Inflammatory macrophage treated with lipopolysaccharide for 1 hour (primary cell): ENCODE data around the gene SSBP4.

Experiments used
- DNase-seq, 2 donors: peaks; one replicate each; pipeline ENCODE4 v3.0.0-alpha.2; 2020 to 2022

Gene SSBP4

GRCh38 chr19:18434411-18435175 lies 15.4 kb downstream of the SSBP4 start:
- no peak for DNase-seq

DNA sequence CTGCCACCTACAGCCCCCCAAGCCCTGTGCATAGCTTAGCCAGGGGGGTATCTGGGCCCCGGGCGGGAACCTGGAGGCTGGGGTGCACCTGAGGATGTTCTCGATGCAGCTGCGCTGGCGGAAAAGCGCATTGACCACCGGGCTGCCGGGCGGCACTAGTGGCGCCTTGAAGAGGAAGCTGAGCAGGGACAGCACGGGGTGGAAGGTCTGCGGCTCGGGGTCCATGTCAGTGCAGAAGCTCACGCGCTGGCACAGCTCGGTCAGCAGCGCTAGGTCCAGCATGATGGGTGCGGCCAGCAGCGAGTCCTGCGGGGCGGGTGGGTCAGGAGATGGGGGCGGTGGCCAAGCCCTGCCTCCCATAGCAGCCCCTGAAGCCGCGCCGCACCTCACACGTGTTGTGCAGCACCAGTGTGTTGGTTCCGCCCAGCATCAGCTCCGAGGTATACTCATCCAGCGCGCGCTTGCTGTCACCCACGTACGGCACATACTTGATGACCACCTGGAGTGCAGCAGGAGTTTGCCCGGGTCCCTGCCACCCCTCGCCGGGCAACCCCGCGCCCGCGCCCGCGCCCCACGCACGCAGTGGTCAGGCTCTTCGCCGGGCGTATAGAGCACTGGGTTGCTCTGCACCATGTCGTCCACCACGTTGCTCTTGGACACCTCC lies 16.1 kb downstream of the SSBP4 start:
- DNase-seq, result no peak

DNA sequence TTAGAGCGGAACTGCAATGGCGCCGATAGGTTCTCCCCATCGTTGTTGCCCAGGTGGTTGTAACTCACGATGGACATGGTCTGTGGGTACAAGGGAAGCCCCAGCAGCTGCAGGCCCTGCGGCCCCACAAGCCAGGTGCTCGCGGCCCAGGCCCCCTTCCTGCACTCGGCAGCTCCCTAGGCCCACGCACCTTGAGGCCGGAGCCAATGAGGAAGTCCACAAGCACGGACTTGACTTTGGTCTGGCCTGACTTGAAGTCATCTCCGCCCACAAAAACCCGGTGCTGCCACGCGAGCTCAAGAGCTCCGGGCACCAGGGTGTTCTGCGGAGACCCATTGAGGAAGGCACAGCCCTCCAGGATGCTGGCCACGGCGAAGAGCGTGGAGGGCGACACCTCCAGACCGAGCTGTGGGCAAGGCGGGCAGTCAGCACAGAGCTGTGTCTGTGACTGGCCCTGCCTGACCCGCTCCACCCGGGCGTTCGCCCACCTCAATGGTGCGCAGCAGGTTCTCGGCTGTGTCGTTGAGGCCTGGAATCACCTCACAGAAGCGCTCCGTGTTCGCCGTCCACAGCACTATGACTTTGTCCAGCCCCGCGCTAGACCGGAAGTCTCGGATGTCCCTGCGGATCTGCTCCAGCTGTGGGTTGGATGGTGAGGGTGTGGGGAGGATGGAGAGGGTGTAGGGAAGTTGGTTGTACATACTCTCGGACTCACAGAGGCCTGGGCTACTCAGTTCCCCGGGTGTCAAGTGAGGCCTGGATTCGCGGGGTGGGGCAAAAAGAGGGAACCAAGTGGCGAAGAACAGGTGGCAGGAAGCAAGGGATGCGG lies 16.9 kb downstream of the SSBP4 start:
- peak; percentile 62 to 80 for DNase-seq

DNA sequence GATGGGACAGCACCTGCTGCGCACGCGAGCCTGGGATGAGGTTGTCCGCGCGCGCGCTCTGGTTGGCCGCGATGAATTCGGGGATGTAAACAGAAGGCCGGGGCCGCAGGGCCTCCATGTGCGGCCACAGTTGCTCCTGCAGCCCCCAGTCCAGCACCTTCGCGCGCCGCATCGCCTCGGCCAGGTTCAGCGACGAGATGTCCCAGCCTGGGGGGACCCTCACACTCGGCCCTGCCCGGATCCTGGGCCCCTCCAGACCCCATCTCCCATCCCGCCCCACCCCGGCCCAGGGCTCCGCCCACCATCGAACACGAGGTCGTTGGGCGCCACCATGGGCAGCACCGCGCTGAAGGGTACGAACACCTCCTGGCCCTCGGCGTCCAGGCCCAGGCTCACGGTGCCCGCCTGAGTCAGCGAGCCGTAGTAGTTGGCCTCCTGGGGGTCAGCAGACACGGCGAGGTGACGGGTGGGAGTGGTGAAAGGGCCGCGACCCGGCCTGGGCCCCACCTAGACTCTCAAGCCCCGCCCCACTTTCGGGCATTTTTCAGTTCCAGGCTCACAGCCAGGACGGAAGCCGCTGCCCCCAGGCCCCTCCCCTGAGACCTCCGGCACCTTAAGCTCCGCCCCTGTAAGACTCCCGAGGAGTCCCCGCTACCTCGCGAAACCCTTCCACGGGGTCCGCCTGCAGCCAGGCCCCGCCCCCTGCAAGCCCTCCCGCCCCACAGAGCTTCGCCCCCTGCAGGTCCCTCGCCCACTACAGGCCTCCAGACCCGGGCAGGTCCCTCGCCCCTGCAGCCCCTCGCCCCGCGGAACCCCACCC lies 17.7 kb downstream of the SSBP4 start:
- peak in 1 of 2 donors; percentile 29 for DNase-seq

GRCh38 chr19:18437491-18438330 lies 18.5 kb downstream of the SSBP4 start, which contains the start of gene ISYNA1:
TSS of gene ISYNA1 (minus strand) at chr19:18438133. CDS start at chr19:18437979, 154 bp downstream.
- no peak for DNase-seq

DNA sequence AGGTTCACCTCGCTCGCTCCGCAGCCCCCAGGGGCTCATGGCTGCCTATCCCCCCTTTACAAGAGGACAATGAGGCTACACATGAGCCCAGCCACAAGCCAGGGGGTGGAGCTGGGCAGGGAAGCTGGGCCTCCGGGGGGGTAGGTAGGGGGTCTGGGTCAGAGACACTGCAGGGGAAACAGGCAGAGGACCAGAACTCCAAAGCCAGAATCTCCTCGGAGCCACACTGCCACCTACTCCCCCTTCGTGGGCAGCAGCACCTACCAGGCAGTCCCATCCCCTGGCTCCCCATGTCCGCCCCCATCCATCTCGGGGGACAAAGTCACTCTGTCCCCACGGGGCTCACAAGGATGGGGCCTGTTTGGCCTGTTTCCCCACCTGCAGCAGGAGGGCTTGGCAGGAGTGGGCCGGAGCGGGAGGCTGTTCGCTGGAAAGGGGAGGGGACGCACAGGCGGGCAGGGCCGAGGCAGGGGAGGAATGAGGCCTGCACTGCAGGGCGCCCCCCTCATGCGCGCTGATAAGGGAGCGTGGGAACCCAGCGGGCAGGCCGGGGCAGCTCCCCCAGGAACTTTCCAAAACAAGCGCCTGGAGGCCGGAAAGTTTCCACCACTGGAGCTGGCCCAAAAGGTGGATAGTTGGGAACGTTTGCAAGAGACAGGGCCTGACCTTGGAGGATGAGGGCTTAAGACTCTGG lies 19.3 kb downstream of the SSBP4 start:
- no peak for DNase-seq

DNA sequence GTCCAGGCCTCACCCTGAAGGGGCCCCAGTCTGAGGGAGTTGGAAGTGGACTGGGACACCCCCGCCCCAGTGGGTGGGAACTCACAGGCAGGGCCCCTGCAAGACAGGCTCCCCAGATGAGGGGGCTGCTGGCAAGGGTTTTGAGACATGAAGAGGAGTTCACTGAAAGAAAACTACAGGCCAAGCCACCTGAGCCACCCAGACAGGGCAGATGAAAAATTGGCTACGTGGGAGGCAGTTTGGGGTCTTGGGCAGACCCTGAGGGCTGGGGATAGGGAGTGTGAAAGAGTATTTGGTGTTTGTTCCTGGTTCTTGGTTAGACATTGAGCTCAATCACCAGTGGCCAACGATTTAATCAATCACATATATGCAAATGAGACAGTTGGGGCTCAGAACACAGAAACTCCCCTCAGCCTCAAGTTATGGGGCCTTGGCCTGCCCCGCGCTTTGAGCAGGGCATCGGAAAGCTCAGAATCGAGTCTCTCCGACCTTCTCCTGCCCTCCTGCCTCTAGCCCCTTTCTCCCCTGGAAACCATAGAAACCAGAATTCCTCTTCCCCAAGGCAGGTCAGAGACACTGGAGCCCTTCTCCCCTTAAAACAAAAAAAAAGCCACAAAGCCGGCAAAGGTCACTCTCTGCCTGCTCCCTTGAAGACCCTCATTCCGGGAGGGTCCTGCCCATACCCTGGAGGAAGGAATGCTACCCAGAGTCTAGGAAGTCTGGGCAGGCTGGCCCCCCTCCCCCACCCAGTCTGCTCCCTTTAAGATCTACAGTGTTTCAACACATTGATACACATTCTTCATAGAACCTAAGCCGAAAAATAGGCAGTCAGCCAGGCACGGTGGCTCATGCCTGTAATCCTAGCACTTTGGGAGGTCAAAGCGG lies 20.1 kb downstream of the SSBP4 start:
- DNase-seq, result no peak

- DNase-seq, result no peak
Observed at GRCh38 chr19:18439910-18440237, 20.7 kb downstream of the SSBP4 start.

DNA sequence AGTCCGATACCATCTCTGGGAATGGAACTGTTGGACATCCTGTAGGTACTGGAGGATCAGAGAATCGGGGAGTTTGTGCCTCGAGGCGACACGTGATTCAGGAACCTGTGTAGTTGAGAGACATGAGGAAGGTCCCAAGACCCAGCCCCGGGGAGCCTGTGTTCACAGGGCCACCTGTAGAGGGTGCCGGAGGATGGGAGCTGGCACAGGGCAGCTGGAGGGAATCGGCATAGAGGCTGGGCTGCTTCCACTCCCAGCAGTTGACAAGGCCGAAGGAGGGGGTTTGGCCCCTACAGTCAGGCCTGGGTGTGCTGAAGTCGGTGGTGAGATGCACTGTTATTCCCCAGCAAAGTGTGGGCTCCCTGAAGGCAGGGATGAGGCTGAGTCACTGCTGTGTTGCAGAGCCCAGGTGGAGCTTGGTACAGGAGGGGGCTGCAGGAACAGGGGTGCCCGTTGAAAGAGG lies 21.2 kb downstream of the SSBP4 start:
- no peak for DNase-seq

- no peak for DNase-seq
Observed at GRCh38 chr19:18440936-18441803, 22.0 kb downstream of the SSBP4 start.

DNA sequence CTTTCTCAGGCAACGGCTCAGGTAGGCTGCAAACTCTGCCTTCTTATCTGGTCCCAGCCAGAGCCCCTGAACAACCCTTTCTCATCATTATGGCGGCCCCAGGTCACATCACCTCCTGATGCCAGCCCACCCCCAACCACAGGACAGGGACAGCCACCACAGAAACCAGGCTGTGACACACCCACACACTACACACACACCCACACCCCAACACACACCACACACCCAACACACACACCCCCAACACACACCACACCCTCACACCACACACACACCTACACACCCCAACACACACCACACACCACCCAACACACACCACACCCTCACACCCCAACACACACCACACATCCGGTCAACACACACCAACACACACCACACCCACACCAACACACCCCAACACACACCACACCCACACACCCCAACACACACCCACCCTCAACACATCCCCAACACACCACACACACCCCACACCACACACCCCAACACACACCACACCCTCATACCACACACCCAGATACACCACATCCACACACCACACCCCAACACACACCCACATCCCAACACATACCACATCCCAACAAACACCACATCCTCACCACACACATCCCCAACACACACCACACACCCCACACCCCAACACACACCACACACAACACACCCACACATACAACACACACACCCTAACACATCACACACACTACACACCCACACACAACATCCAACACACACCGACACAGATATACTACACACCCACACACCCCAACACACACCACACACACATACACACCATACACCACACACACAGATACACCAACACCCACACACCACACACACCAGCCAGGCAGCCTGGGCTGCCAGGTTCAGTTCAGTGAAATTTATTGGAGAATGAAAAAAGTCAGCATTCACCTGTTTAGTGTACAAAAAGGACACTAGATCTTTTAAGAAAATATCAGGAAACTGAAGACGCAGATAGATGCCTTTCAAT lies 22.9 kb downstream of the SSBP4 start:
- no peak for DNase-seq

GRCh38 chr19:18442941-18443340 lies 23.7 kb downstream of the SSBP4 start:
- no peak for DNase-seq

DNA sequence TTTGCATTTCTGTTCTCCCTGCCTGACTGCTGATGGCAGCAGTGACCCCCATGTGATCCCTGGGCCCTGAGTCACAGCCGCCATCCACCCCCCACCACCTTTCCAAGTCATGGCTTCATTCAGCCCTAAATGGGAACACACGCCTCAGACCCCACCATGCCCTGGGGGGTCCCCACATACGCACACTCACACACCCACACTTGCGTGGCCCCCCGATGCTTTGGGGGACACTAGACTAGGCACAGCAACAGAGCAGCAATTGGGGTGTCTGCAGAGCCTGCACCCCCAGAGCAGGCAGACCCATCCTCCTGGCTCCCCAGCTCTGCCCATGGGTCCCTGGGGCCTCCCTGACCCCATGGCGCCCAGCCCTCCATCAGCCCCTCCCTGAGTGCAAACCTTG lies 24.2 kb downstream of the SSBP4 start:
- DNase-seq, result no peak

DNA sequence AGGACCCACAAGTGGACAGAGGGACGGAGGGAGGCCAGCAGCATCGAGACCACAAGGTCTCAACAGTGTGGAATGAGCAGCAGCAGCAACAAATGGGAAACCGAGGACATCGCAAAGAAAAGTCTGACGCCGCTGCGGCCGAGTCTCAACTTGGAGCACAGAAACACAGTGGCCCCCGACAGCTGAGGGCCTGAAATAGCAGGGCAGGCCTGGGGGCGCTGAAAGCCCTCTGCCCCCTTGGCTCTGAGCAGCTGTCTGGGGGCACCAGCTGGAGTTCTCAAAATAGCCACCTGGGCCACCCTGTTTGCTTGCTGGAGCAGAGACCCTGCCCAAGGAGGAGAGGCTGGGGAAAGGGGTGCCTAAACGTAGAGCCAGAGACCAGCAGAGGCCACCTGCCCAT lies 24.6 kb downstream of the SSBP4 start:
- no peak for DNase-seq

DNA sequence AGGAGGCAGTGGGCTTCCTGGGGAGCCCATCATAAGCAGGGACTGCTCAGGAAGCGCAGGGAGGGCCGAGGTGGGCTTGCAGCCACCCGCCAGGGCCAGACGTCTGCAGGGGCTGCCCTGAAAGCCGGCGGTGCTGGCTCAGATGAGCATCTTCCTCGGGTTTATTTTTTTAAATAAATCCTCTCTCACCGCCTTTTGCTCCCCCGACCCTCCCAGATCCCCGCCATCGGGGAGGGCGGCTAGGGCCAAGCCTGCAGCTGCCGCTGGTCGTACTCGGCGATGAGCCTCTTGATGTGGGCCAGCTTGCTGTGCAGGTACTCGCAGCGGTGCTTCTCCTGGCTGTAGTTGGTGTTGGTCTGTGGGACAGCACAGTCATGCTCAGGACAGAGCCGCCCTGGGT lies 25.3 kb downstream of the SSBP4 start:
- DNase-seq, result no peak

- no peak for DNase-seq
Observed at GRCh38 chr19:18445262-18445948, 26.2 kb downstream of the SSBP4 start.
